ENCODE measurements around the gene CD8A. TPM values are rescaled to one million over a fixed set of nuclear protein-coding genes. Genes with fewer than 3 reads are reported as not detected.

The CD8A gene
- total RNA-seq, 1 donor from 2014 or later: 5.5 TPM

Other genes with a start within 250 kb of the CD8A start
- 140 TPM for gene CHMP3, start 227.5 kb downstream of the CD8A start, total RNA-seq
- 23.3 TPM for gene RNF103, start 167.0 kb downstream of the CD8A start, total RNA-seq
- gene RMND5A, start 70.6 kb downstream of the CD8A start, total RNA-seq: 32.1 TPM
- 1.5 TPM for gene CD8B, start 71.0 kb upstream of the CD8A start, total RNA-seq
- gene RGPD1, start 151.2 kb upstream of the CD8A start, total RNA-seq: not detected
- gene PLGLB1, start 230.9 kb upstream of the CD8A start, total RNA-seq: 2.7 TPM

All from lower lobe of right lung (tissue), 1 donor.